NCI-H446 treated with DMSO at 0.1 percent for 48 hours (cell line): ENCODE results near the gene ARMC5.
"Not testable (repeated sequence)": the region's sequence is repeated elsewhere in the genome, so short reads cannot be mapped to it uniquely, and the experiment has no call there.

ENCODE experiments used
- DNase-seq: peaks from one replicate; lab custom pipeline; 2025; lab: John Stamatoyannopoulos, UW

Gene ARMC5, protein sequence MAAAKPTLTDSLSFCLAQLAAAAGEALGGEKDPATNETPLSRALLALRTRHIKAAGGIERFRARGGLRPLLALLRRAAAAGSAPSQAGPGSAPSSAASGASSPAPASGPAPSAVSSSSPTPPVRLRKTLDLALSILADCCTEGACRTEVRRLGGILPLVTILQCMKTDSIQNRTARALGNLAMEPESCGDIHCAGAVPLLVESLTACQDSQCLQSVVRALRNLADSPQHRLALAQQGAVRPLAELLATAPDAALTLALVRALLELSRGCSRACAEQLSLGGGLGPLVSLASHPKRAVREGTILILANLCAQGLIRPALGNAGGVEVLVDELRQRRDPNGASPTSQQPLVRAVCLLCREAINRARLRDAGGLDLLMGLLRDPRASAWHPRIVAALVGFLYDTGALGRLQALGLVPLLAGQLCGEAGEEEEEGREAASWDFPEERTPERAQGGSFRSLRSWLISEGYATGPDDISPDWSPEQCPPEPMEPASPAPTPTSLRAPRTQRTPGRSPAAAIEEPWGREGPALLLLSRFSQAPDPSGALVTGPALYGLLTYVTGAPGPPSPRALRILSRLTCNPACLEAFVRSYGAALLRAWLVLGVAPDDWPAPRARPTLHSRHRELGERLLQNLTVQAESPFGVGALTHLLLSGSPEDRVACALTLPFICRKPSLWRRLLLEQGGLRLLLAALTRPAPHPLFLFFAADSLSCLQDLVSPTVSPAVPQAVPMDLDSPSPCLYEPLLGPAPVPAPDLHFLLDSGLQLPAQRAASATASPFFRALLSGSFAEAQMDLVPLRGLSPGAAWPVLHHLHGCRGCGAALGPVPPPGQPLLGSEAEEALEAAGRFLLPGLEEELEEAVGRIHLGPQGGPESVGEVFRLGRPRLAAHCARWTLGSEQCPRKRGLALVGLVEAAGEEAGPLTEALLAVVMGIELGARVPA

DNA sequence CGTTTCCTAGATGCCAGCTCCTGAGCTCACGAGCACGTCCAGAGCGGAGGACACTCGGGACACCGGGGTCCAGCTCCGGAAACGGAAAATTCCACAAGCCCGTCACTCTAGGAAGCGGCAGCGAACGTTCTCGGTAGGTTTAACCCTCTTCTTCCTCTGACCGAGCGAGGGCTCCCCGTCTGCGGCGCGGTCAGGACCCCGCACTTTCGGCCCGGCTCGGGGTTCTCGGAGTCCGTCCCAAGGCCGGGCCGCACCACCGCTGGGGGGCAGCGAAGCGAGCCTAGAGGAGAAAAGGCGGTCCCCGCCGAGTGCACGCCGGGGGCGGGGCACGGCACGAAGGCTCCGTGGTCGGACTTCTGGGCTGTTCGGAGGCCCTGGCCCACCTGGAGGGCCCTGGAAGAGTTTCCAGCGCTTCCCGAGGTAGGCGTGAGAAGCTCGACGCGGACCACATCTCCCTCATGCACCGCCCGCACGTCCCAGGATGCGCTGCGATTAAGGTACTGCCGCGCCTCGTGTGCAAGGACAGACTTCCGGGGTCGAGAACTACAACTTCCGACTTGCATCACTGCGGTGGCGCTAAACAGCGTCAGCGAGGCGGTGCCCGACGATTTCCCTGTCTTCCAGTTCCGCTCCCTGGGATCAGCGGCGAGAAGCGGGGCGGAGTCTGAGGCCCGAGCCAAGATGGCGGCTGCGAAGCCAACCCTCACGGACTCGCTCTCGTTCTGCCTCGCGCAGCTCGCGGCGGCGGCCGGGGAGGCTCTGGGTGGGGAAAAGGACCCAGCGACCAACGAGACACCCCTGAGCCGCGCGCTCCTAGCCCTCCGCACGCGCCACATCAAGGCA lies at the start of gene ARMC5:
Gene ARMC5, plus strand, starts transcription at position 658 of the 843 bp plus-strand sequence. Its CDS starts 24 bp downstream, at position 682.
- DNase-seq = peak; percentile 92

DNA sequence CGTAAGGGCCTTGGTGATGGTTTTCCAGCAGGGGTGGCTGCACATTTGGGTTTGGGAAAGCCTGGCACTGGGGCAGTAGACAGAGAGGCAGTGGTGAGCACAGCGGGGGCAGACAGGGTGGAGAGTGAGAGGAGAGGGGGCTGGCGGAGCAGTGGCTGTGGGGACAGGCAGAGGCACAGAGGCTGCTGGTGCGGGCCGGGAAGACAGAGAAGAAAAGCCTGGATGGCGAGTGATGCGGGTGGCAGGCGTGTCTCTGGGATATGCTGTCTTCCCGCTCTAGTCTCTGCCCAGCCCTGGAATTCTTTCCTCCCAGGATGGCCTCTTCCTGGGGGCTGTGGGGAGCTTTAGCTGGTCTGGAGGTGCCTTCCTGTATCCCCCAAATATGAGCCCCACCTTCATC lies 49.2 kb upstream of the ARMC5 start:
- no peak for DNase-seq

DNA sequence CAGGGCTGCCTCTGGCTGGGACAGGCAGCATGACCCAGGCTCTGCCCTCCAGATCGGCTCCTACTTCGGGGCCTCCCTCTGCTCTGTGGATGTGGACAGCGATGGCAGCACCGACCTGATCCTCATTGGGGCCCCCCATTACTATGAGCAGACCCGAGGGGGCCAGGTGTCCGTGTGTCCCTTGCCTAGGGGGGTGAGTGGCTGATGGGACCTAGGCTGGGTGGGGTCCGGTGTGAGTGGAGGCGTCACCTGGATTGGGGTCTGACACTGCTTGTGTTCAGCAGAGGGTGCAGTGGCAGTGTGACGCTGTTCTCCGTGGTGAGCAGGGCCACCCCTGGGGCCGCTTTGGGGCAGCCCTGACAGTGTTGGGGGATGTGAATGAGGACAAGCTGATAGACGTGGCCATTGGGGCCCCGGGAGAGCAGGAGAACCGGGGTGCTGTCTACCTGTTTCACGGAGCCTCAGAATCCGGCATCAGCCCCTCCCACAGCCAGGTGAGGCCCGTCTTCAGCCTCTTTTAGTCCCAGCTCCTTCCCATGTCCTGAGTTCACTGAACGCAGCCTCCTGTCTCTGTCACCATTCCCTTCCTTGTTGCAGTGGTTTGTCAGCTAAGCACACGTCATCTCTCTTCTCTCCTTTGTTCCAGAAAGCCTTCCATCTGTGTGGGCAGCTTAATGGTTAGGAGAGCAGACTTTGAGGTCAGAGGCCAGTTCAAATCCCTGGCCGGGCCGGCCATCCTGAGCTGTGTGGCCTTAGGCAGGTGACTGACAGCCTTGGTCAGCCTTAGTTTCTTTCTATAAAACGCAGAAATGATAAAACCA lies 48.1 kb upstream of the ARMC5 start:
- no peak for DNase-seq

DNA sequence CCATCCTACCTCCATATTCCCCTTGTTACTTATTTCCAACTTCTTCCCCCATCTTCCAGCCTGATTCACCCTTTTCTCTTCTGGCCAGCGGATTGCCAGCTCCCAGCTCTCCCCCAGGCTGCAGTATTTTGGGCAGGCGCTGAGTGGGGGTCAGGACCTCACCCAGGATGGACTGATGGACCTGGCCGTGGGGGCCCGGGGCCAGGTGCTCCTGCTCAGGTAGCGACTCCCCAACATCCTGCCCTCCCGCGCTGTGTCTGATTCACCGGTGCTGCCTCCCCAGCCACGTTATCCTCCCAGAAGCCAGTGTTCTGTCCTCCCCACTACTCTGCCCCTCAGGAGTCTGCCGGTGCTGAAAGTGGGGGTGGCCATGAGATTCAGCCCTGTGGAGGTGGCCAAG lies 46.6 kb upstream of the ARMC5 start:
- no peak for DNase-seq

DNA sequence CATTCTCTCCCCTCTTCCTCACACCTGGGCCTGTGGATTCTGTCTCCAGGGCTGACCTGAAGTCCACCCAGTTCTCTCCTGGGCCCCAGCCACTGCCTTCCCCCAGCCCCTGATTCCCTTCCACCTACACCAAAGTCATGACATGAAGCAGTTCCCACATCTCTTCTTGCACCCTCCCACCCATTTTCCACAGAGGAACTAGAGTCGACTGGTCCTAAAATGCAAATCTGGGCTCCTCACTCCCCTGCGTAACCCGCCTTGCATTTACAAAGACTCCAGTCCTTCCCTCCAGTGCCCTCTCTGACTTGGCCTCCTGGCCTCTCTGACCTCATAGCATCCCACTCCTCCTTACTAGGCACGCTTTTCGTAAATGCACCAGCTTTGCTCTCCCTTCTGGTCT lies 45.9 kb upstream of the ARMC5 start:
- no peak for DNase-seq

DNA sequence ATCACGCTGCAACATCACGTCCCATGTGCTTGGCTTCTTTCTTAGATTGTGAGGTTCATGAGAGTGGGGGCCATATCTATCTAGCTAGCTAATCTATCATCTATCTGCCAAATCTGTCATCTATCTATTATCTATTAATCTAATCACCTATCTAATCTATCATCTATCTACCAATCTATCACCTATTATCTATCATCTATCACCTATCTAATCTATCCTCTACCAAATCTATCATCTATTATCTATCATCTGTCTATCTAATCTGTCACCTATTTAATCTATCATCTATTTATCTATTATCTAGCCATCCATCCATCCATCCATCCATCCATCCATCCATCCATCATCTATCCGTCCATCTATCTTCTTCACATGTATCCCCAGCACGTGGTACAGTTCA lies 45.4 kb upstream of the ARMC5 start:
- no peak for DNase-seq

DNA sequence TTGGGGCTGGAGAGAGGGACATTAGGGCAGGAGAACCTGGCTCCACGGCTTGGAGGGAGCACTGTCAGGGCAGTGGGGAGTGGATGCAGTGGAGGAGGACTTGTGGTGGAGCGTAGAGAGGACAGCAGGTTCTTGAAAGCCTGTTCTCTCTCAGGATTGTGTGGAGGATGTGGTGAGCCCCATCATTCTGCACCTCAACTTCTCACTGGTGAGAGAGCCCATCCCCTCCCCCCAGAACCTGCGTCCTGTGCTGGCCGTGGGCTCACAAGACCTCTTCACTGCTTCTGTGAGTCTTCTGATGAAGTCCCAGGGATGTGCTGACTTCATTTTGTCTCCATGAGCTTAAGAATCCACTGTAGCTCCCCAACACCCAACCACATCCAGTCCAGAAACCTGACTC lies 44.6 kb upstream of the ARMC5 start:
- no peak for DNase-seq

DNA sequence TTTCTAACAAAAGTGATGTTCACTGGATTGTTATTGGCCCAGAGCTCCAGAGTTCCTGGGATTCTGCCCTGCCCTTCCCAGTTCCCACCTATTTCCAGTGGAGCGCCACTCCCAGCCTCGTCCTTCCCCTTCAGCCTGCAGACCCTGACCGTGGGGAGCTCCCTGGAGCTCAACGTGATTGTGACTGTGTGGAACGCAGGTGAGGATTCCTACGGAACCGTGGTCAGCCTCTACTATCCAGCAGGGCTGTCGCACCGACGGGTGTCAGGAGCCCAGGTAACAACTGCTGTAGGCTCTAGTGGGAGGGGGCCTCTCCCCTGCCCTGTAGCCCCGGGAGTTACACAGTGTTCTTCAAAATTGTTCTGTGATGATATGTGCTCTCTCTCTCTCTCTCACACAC lies 42.9 kb upstream of the ARMC5 start:
- DNase-seq = no peak

DNA sequence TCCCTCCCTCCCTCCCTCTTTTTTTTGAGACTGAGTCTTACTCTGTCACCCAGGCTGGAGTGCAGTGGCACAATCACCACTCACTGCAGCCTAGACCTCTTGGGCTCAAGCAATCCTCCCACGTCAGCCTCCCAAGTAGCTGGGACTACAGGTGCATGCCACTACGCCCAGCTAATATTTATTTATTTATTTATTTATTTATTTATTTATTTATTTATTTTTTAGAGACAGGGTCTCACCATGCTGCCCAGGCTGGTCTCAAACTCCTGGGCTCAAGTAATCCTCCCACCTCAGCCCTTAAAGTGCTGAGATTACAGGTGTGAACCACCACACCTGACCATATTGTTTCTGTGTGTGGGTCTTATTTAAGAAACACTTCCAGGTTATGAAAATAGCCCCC lies 42.3 kb upstream of the ARMC5 start:
- DNase-seq = not testable (repeated sequence)

DNA sequence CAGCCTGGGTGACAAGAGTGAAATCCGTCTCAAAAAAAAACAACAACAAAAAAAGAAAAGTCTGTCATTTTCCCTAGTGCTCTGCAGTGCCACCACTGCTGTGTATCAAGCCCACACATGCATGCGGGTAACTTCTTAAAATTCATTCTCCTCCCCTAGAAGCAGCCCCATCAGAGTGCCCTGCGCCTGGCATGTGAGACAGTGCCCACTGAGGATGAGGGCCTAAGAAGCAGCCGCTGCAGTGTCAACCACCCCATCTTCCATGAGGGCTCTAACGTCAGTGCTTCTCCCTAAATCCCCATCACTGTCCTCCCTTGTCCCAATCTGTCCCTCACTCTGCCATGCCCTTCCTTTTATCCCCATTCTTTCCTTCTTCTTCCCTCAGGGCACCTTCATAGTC lies 41.4 kb upstream of the ARMC5 start:
- DNase-seq = no peak

DNA sequence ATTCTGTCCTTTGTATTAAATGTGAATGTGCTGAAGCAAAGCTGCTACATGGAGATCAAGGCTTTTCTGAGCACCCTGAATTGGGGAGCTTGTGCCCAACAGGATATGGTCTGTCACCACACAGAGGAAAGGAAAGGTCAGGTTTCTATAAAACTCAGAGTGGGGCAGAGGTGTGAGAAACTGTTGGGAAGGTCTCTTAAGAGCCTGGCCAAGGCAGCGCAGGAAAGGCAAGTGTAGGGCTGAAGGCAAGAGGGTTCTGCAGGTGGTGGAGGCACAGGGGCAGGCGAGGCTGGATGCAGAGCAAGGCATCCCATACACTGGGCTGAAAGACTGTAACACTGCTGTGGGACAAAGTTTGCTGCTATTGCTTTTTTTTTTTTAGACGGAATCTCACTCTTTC lies 39.3 kb upstream of the ARMC5 start:
- DNase-seq = no peak

DNA sequence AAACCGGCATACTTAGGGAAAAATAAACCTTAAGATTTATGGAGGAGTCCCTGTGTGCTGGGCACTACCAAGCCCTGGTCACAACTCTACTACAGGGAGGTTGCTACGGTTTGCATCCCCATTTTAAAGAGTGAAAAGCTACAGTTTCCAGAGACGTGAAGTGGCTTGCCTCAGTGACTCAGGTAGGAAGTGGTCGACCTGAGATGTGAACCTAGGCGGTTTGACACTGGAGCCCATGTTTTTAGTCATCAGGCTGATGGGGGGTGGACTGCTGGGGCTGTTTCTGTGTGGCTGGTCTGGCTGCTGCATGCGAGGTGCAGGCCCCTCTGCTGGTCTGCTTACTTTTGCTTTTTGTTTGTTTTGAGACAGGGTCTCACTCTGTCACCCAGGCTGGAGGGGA lies 37.7 kb upstream of the ARMC5 start:
- no peak for DNase-seq

DNA sequence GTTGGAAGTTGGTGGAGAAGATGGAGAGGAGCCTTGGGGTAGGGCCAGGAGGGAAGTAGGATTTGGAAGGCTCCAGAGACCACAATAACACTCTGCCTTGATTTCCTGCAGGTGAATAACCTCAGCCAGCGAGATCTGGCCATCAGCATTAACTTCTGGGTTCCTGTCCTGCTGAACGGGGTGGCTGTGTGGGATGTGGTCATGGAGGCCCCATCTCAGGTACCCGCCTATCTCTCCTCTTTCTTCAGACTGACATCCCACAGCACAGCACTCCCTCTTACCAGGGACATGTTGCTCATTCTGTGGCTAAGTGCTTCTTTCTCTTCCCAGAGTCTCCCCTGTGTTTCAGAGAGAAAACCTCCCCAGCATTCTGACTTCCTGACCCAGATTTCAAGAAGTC lies 36.1 kb upstream of the ARMC5 start:
- no peak for DNase-seq

DNA sequence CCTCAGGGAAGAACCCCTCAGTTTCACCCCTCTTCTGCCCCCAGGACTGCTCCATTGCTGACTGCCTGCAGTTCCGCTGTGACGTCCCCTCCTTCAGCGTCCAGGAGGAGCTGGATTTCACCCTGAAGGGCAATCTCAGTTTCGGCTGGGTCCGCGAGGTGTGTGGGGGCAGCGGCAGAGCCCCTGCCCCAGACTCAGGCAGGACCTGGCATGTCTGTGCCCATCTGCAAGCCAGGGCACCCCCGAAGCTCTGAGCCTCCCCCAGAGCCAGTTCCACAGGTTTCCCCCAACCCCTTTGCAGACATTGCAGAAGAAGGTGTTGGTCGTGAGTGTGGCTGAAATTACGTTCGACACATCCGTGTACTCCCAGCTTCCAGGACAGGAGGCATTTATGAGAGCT lies 35.5 kb upstream of the ARMC5 start:
- no peak for DNase-seq

DNA sequence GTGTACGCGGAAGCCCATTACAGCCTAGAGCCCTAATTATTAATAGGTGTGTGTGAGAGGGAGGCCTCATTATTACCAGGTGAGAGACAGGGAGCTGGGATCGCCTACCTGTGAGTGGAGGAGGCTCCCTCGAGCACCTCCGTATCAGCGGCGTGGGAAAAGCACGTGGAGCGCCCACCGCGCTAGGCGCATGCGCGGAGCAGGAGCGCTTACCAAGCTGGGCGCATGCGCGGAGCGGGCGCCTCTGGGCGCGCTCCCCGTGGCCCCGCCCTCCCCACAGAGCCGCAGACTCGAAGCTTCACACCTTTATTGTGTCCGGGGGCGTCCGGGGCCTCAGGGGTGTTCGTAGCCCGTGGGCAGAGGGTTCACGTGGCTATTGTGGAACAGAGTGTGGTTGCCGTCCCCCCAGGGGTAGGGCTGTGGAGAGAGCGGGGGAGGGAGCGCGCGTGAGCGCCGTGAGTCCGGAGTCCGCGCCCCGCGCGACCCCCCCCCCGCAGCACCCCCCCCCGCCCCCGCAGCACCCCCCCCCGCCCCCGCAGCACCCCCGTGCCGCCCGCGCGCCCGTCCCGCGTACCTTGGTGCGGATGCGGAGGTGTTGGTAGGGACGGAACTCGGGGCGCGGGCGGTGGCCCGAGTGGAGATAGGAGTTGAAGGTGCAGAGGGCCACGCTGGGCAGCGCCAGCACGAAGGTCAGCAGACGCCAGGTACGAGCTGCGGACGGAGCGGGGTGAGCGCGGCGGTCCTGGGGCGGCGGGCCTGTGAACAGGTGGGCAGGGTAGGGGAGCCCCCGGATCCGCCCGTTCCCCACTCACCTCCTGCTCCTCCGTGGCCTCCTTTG lies 31.6 kb upstream of the ARMC5 start:
- no peak for DNase-seq

DNA sequence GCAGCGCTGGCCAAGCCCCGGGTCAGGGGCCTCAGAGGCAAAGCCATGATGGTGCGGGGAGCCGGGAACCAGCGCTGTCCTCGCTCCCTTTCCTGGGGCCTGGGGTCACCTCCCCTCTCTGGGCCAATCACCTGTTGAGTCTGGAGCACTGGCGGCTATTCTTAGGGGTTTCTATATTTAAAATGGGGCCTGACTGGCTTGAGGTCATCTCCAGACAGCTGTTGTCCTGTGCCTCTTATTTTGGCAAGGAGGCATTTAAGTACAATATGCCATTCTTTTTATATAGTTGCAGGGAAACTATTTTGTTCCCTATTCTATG lies 31.1 kb upstream of the ARMC5 start, which contains the start of gene COX6A2:
Gene COX6A2, minus strand, starts transcription at position 82 of the 319 bp plus-strand sequence. Its CDS starts 35 bp downstream, at position 47.
- DNase-seq = no peak

DNA sequence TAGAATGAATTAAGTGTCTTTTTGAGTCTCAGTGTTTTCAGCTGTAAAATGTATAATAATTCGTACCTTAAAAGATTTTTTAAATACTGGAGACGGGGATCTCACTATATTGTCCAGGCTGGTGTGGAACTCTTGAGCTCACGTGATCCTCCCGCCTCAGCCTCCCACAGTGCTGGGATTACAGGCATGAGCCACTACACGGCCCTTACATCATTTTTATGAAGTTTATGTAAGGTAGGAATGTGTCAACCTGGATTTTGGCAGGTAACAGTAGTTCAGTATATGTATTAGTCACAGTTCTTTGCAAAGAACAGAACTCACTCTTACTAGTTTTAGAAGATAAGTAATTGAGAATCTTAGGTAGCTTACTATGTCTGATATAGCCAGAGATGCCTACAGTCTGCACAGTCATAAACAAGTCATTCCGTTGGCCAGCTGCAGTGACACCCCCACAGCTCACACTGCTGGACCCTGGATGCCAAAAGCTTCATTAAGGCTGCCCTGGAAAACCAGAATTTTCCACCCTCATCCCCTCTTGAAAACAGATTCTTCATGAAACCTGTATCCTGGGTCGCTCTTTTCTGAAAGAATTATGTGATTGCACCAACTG lies 30.6 kb upstream of the ARMC5 start:
- DNase-seq = no peak

DNA sequence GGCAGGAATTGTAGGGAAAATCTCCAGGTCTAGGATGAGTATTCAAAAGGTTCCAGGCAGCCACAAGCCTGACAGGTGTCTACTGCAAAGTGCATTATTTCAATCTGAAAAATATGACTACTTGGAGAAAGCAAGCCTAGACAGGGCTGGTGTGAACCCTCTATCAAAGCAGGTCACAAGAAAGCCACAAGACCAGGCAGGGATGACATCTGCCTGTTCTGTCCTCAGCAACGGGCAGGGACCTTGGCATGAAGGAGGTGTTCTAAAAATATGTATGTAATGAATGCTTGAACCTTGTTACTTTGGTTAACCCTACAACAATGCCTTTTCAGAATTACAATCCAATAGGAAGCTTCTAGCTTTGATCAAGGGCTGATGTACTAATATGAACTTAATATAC lies 30.0 kb upstream of the ARMC5 start:
- DNase-seq = no peak

DNA sequence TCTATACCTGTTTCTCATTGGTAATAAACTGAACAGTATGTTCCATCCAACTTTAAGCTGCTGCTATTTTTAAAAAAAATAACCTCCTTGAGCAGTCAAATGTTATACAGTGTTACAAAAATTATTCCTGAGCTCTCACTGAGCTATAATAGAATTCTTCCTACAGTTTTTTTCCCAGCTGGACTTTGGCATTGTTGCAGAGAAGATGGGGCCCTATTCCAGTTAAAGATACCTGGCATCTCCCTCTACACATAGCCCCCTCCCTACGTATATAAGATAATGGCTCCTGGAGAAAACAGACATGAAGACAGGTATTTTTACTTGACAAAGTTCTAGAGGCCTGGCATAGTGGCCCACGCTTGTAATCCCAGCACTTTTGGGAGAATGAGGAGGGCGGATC lies 29.5 kb upstream of the ARMC5 start:
- no peak for DNase-seq
